Stomach (tissue), 9 donors: Measurements from ENCODE around the gene CADM2. TPM values are rescaled to one million over a fixed set of nuclear protein-coding genes. Genes with fewer than 3 reads are reported as not detected.

Experiments
- DNase-seq, 2 donors: peaks; one replicate each; pipeline versions ENCODE4 v3.0.0 to v3.0.0-alpha.2; 2013 to 2019
- H3K27ac ChIP-seq, 5 donors: fragments of 200-600 bp in 4 of 5; sonication (generic) in 4 of 5; one replicate each; pipeline ENCODE4 v1.5.1; 2013 to 2019; ENCODE audit warnings: mild to moderate bottlenecking in 1 of 5, moderate library complexity in 1 of 5
- H3K27me3 ChIP-seq, 3 donors: fragments of 200-600 bp; sonication (generic); one replicate each; pipeline ENCODE4 v1.5.1; 2017 to 2019; ENCODE audit warnings: mixed run types in 1 of 3
- H3K36me3 ChIP-seq, 4 donors: fragments of 200-600 bp; sonication (generic); 1 replicate in 3 of 4; 2 replicates in 1 of 4; pipeline ENCODE4 v1.5.1; 2016 to 2019
- H3K4me1 ChIP-seq, 4 donors: fragments of 200-600 bp; sonication (generic); one replicate each; pipeline ENCODE4 v1.5.1; 2016 to 2019
- H3K4me3 ChIP-seq, 4 donors: fragments of 200-600 bp; sonication (generic) in 3 of 4; one replicate each; pipeline ENCODE4 v1.5.1; 2016 to 2019; ENCODE audit warnings: mild to moderate bottlenecking in 1 of 4
- H3K9me3 ChIP-seq, 4 donors: fragments of 200-600 bp; sonication (generic); one replicate each; pipeline ENCODE4 v1.5.1; 2016 to 2019
- CTCF ChIP-seq, 7 experiments: fragments of 450-650 bp in 4 of 7; fragments of 200-600 bp in 3 of 7; sonication (generic) in 3 of 7; IDR thresholded peaks; one replicate each; pipeline ENCODE4 v1.5.1; 2016 to 2019; ENCODE audit warnings: antibody characterized with exemption in 7 of 7, control low read depth in 2 of 7, mild to moderate bottlenecking in 1 of 7
- EP300 ChIP-seq: sonication (generic); formaldehyde crosslinking; IDR thresholded peaks from one replicate; pipeline ENCODE4 v1.6.1; 2017; ENCODE audit warnings: antibody characterized with exemption
- POLR2A ChIP-seq, 4 donors: fragments of 450-650 bp; IDR thresholded peaks; one replicate each; pipeline ENCODE4 v1.6.1; 2016; ENCODE audit warnings: antibody characterized with exemption in 4 of 4, control low read depth in 2 of 4, mild to moderate bottlenecking in 1 of 4, moderate library complexity in 1 of 4
- POLR2AphosphoS5 ChIP-seq, 3 donors: sonication (generic); formaldehyde crosslinking; IDR thresholded peaks; one replicate each; pipeline ENCODE4 v1.6.1; 2016; ENCODE audit warnings: antibody characterized with exemption in 3 of 3
- WGBS, 5 donors: extraction: QIAGEN DNeasy Blood & Tissue Kit in 3 of 5; methylation state at CpG; one replicate each; pipeline versions ENCODE4 v1.1.5 to v1.1.7; 2013 to 2018; 5-methylcytosine and 5-hydroxymethylcytosine counted together
- intact Hi-C: fragments of 100-400 bp; cut with DNase I; formaldehyde crosslinking; loops from one replicate; pipeline ENCODE4 v1.15.1; 2023; ENCODE audit warnings: low total_unique reads
- polyA plus RNA-seq, 3 donors: library from polyadenylated mRNA; stranded (reverse); fragments of 200-250 nt; gene quantifications; one replicate each; pipeline ENCODE4 v1.2.3, GENCODE V29; 2013
- total RNA-seq, 5 donors: library from RNA; depleted of rRNA; stranded (reverse); fragments of >200 nt; gene quantifications; one replicate each; pipeline versions ENCODE4 v1.1.0 to v1.2.3, GENCODE V29; 2014 to 2016
- donor health status: healthy with polysubstance abuse.
- donor health status: Bipolar disorder and iron deficiency.
- donor health status: healthy.

CADM2 gene
- total and polyA plus RNA-seq, 8 donors: 0.29 to 8.1 (median 2.0) TPM; not detected in 1

DNA sequence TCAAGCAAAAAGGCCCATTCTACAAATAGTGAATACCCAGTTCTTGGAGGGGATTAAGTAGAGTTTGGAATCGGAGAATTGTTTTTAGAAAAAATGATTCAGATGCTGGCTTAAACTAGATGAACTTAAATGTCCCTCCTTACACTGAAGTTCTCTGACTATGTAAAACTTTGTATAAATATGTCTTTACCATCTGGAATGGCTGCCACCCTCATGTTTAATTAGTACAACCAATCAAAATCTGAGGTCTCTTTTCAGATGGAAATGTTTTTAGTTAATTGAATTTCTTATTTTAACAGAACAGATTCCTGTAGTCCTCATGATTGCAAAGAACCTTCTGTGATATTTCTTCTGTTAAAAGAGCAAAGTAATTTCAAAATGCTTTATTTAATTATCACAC lies 94.8 kb downstream of the CADM2 start:
- Histone ChIP-seq H3K27me3 (no peaks in the 10 kb centered on the region), H3K4me3 (no peak overlapping the region), H3K4me1 (no peaks in the 10 kb centered on the region), H3K27ac (no peak overlapping the region), H3K9me3 (no peaks in the 10 kb centered on the region), H3K36me3 (no peaks in the 10 kb centered on the region)
- DNase-seq: no peak
- intact Hi-C loops: no loop called here
- TF ChIP-seq CTCF (IDR thresholded peaks at IDR 0.05) (no peak), POLR2AphosphoS5 (IDR thresholded peaks at IDR 0.05) (no peak), POLR2A (IDR thresholded peaks at IDR 0.05) (no peak), EP300 (no peak)
- 71 to 91% (median 82%) methylated on average over 1 of the region's 1 CpG for WGBS, 5 donors

DNA sequence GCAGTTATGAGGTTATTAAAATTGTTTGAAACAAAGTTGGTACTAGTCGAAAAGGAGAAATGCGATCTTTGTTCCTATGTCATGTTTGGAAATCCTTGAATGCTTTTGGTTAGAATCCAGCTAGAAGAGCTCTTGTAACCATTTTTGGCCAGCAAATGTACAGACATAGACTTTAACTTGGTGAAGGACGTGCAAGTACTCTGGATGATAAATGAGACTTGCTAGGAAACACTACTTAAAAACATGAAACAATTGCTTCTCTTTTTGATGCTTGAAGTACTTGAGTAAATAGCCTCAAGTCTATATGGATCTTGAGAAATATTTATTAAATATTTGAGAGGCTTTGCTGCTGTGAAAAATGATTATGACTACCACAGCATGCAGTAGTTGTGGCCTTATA lies 95.8 kb downstream of the CADM2 start:
- Histone ChIP-seq H3K4me1 (no peaks in the 10 kb centered on the region), H3K27me3 (no peaks in the 10 kb centered on the region)

GRCh38 chr3:85068911-85069310 lies 110.1 kb downstream of the CADM2 start:
- intact Hi-C loops: no loop called here

More for the DNA sequence above, 95.8 kb downstream of the CADM2 start:
- DNase-seq: peak in 1 of 2 donors; percentile 5
- no peak for TF ChIP-seq POLR2A (IDR thresholded peaks at IDR 0.05)
- TF ChIP-seq CTCF (IDR thresholded peaks at IDR 0.05): no peak
- no peak for TF ChIP-seq POLR2AphosphoS5 (IDR thresholded peaks at IDR 0.05)
- TF ChIP-seq EP300: no peak
- WGBS, 5 donors: 67 to 80% (median 72%) methylated on average over 3 of the region's 3 CpGs
- H3K4me3 ChIP-seq: no peak overlapping the region
- no peaks in the 10 kb centered on the region for H3K36me3 ChIP-seq
- no peaks in the 10 kb centered on the region for H3K9me3 ChIP-seq
- no peak overlapping the region for H3K27ac ChIP-seq
- intact Hi-C loops: no loop called here

GRCh38 chr3:85074003-85074402 lies 115.2 kb downstream of the CADM2 start:
- WGBS, 5 donors: 77 to 84% (median 83%) methylated on average over 5 of the region's 5 CpGs
- intact Hi-C loops: no loop called here

More at GRCh38 chr3:85068911-85069310, 110.1 kb downstream of the CADM2 start:
- Histone ChIP-seq H3K4me1 (no peaks in the 10 kb centered on the region), H3K4me3 (no peak overlapping the region), H3K27me3 (no peaks in the 10 kb centered on the region), H3K36me3 (no peaks in the 10 kb centered on the region), H3K9me3 (no peaks in the 10 kb centered on the region), H3K27ac (no peak overlapping the region)
- DNase-seq: no peak
- WGBS, 5 donors: 74 to 85% (median 83%) methylated on average over 1 of the region's 1 CpG
- no peak for TF ChIP-seq CTCF (IDR thresholded peaks at IDR 0.05)
- TF ChIP-seq POLR2A (IDR thresholded peaks at IDR 0.05): no peak
- TF ChIP-seq POLR2AphosphoS5 (IDR thresholded peaks at IDR 0.05): no peak
- no peak for TF ChIP-seq EP300

More at GRCh38 chr3:85074003-85074402, 115.2 kb downstream of the CADM2 start:
- no peak for DNase-seq
- Histone ChIP-seq H3K4me3 (no peak overlapping the region), H3K27me3 (no peaks in the 10 kb centered on the region), H3K27ac (no peak overlapping the region), H3K4me1 (no peaks in the 10 kb centered on the region), H3K9me3 (no peaks in the 10 kb centered on the region), H3K36me3 (no peaks in the 10 kb centered on the region)
- TF ChIP-seq EP300 (no peak), POLR2AphosphoS5 (IDR thresholded peaks at IDR 0.05) (no peak), POLR2A (IDR thresholded peaks at IDR 0.05) (no peak), CTCF (IDR thresholded peaks at IDR 0.05) (no peak)
